Parathyroid adenoma (tissue), 2 donors: ENCODE results near the gene CNTNAP2.

Source experiments
- H2AFZ ChIP-seq: fragments of 300-600 bp; sonication (generic); one replicate; pipeline ENCODE4 v1.7.0; 2017; ENCODE audit warnings: antibody characterized with exemption, mild to moderate bottlenecking
- H3K27ac ChIP-seq: fragments of 300-600 bp; sonication (generic); one replicate; pipeline ENCODE4 v1.7.0; 2017
- H3K27me3 ChIP-seq: fragments of 300-600 bp; sonication (generic); one replicate; pipeline ENCODE4 v1.7.0; 2017; ENCODE audit warnings: low read length; ENCODE audit not compliant: control insufficient read depth, insufficient read depth
- H3K36me3 ChIP-seq: fragments of 300-600 bp; sonication (generic); one replicate; pipeline ENCODE4 v1.7.0; 2017; ENCODE audit warnings: low read length; ENCODE audit not compliant: control insufficient read depth, insufficient read depth
- H3K4me1 ChIP-seq: fragments of 300-600 bp; sonication (generic); one replicate; pipeline ENCODE4 v1.7.0; 2017; ENCODE audit warnings: control low read depth
- H3K4me2 ChIP-seq: fragments of 300-600 bp; sonication (generic); one replicate; pipeline ENCODE4 v1.7.0; 2017; ENCODE audit warnings: low read length
- H3K4me3 ChIP-seq: fragments of 300-600 bp; sonication (generic); one replicate; pipeline ENCODE4 v1.7.0; 2017; ENCODE audit warnings: low read depth, low read length
- H3K79me2 ChIP-seq: fragments of 300-600 bp; sonication (generic); one replicate; pipeline ENCODE4 v1.7.0; 2017; ENCODE audit warnings: control low read depth
- H3K9ac ChIP-seq: fragments of 300-600 bp; sonication (generic); one replicate; pipeline ENCODE4 v1.7.0; 2017; ENCODE audit warnings: mild to moderate bottlenecking
- H3K9me3 ChIP-seq: fragments of 300-600 bp; sonication (generic); one replicate; pipeline ENCODE4 v1.7.0; 2017; ENCODE audit warnings: low read length; ENCODE audit not compliant: control insufficient read depth
- CTCF ChIP-seq: fragments of 300-600 bp; sonication (generic); IDR thresholded peaks from one replicate; pipeline ENCODE4 v1.7.0; 2017; ENCODE audit warnings: antibody characterized with exemption, mild to moderate bottlenecking
- donor health status: primary hyperparathyroidism.

CNTNAP2 gene

GRCh38 chr7:148011753-148012152, 1895.2 kb downstream of the CNTNAP2 start:
- H3K4me3 ChIP-seq, result no peak overlapping the region
- no peaks in the 10 kb centered on the region for H3K27me3 ChIP-seq
- H3K4me2 ChIP-seq, result no peak overlapping the region
- H3K27ac ChIP-seq, result no peak overlapping the region
- H3K9me3 ChIP-seq, result no peaks in the 10 kb centered on the region
- H2AFZ ChIP-seq, result no peak overlapping the region
- H3K79me2 ChIP-seq, result no peaks in the 10 kb centered on the region
- H3K4me1 ChIP-seq, result no peaks in the 10 kb centered on the region
- no peaks in the 10 kb centered on the region for H3K36me3 ChIP-seq
- TF ChIP-seq CTCF, result no peak
- H3K9ac ChIP-seq, result no peak overlapping the region

- Histone ChIP-seq H3K36me3 (no peaks in the 10 kb centered on the region), H2AFZ (no peak overlapping the region), H3K27ac (no peak overlapping the region), H3K9ac (no peak overlapping the region), H3K79me2 (no peaks in the 10 kb centered on the region), H3K9me3 (no peaks in the 10 kb centered on the region), H3K27me3 (no peaks in the 10 kb centered on the region), H3K4me3 (no peak overlapping the region), H3K4me2 (no peak overlapping the region), H3K4me1 (no peaks in the 10 kb centered on the region)
- no peak for TF ChIP-seq CTCF
These were observed 1897.4 kb downstream of the CNTNAP2 start for GRCh38 chr7:148014001-148014400.

- H3K4me3 ChIP-seq, result no peak overlapping the region
- no peaks in the 10 kb centered on the region for H3K9me3 ChIP-seq
- H3K9ac ChIP-seq, result no peak overlapping the region
- no peak overlapping the region for H3K27ac ChIP-seq
- H2AFZ ChIP-seq, result no peak overlapping the region
- H3K27me3 ChIP-seq, result no peaks in the 10 kb centered on the region
- no peaks in the 10 kb centered on the region for H3K79me2 ChIP-seq
- no peak for TF ChIP-seq CTCF
- no peaks in the 10 kb centered on the region for H3K4me1 ChIP-seq
- H3K36me3 ChIP-seq, result no peaks in the 10 kb centered on the region
- H3K4me2 ChIP-seq, result no peak overlapping the region
These were observed 1897.9 kb downstream of the CNTNAP2 start for GRCh38 chr7:148014541-148014940.

GRCh38 chr7:148017126-148017525, 1900.5 kb downstream of the CNTNAP2 start:
- H3K4me1 ChIP-seq, result no peaks in the 10 kb centered on the region
- no peak overlapping the region for H3K4me2 ChIP-seq
- no peak overlapping the region for H2AFZ ChIP-seq
- H3K4me3 ChIP-seq, result no peak overlapping the region
- H3K27ac ChIP-seq, result no peak overlapping the region
- H3K79me2 ChIP-seq, result no peaks in the 10 kb centered on the region
- no peaks in the 10 kb centered on the region for H3K27me3 ChIP-seq
- no peak for TF ChIP-seq CTCF
- no peaks in the 10 kb centered on the region for H3K36me3 ChIP-seq
- no peak overlapping the region for H3K9ac ChIP-seq
- H3K9me3 ChIP-seq, result no peaks in the 10 kb centered on the region

GRCh38 chr7:148020679-148021078, 1904.1 kb downstream of the CNTNAP2 start:
- H3K36me3 ChIP-seq, result no peaks in the 10 kb centered on the region
- no peak overlapping the region for H3K9ac ChIP-seq
- H2AFZ ChIP-seq, result no peak overlapping the region
- H3K79me2 ChIP-seq, result no peaks in the 10 kb centered on the region
- H3K27ac ChIP-seq, result no peak overlapping the region
- H3K4me1 ChIP-seq, result no peaks in the 10 kb centered on the region
- no peak overlapping the region for H3K4me3 ChIP-seq
- no peak for TF ChIP-seq CTCF
- H3K4me2 ChIP-seq, result no peak overlapping the region
- H3K9me3 ChIP-seq, result no peaks in the 10 kb centered on the region
- no peaks in the 10 kb centered on the region for H3K27me3 ChIP-seq
